ENCODE measurements around the gene AUTS2. TPM values are rescaled to one million over a fixed set of nuclear protein-coding genes. Genes with fewer than 3 reads are reported as not detected.

The AUTS2 gene
- total RNA-seq, 1 experiment from 2014 or later = 7.4 TPM

DNA sequence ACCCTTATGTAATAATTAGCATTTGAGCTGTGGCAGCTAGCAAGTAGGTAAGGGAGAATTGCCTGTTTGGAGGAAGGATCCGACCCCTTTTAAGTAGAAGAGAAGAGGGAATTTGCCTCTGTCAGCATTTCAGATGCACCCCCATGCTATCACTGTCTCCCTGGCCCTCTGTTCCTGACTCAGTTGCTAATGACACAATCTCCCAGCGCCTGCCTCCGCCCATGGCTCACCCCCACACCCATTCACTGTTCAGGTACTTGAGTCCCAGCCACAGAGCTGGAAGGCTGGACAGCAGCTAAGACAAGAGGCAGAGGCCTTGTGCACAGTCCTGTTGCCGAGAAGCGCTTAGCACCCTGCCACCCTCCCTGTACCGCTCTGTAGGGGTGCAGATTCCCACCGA, 1021.4 kb downstream of the AUTS2 start:
- DNase-seq (ENCODE audit: extremely low read depth, low read depth) = no peak

DNA sequence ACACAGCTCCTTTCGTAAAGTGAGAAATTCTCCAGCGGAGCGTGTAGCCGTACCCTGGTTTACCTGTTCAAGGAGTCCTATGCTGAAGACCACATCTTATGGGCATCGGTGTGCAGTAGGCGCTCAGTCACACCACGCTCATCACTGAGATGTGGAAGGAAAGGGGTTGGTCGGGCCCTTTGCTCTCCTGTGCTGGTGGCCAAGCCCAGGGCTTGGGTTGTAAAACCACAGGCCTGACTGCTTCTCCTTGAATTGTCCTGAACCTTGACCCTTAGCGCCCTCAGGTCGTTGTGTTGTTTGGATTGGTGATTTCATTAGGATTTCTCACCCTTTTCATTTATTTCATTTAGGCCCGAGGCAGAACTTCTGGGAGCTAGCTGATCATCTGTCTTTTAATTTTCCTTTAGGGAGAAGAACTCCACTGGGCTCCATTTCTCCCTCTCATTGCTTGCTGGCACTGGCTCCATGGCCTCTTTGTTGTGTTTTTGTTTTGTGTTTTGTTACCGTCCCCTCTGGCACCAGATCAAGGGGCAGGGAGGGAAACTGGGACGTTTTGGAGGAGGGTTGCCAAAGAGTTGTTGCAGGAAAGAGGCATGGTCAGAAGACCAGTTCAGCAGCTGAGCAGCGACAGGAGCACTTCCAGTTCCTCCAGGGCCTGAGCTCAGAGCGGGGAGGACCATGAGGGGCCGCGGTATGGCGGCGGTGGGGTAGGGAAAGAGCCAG, 1022.2 kb downstream of the AUTS2 start:
- DNase-seq (ENCODE audit: extremely low read depth, low read depth) = no peak

- DNase-seq (ENCODE audit: extremely low read depth, low read depth) = no peak
These were observed 1023.8 kb downstream of the AUTS2 start for GRCh38 chr7:70621954-70622600.

- DNase-seq (ENCODE audit: extremely low read depth, low read depth) = no peak
These were observed 1024.7 kb downstream of the AUTS2 start for GRCh38 chr7:70622936-70623335.

DNA sequence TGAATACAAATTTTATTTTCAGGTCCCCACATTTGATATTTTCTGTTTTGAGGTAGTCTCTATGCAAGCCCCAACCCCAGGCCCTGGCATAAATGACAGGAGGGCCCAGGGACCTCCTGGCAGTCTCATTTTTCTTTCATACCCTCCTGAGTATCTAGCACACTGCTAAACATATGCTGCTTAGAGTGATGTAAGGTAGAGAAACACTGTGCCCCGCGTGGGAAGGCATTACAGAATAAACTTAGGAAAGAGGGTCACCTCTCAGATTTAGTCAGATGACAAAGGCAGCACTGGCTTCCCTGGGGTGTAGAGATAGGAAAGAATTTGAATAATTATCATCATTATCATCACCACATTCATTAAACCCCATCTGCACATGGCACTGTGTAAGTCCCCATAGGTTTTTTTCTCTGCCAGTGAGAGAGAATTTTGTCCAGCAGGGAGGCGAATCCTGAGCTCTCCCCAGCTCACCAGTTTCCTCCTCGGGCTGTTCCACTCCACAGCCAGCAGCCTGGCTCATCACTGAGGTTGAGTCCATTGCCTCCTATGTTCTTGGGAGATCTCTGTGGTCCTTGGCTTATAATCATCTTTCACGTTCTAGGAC, 1026.3 kb downstream of the AUTS2 start:
- DNase-seq (ENCODE audit: extremely low read depth, low read depth) = no peak

- DNase-seq (ENCODE audit: extremely low read depth, low read depth) = no peak
These were observed 1029.2 kb downstream of the AUTS2 start for GRCh38 chr7:70627461-70627860.

GRCh38 chr7:70630440-70630817, 1032.2 kb downstream of the AUTS2 start:
- DNase-seq (ENCODE audit: extremely low read depth, low read depth) = no peak

DNA sequence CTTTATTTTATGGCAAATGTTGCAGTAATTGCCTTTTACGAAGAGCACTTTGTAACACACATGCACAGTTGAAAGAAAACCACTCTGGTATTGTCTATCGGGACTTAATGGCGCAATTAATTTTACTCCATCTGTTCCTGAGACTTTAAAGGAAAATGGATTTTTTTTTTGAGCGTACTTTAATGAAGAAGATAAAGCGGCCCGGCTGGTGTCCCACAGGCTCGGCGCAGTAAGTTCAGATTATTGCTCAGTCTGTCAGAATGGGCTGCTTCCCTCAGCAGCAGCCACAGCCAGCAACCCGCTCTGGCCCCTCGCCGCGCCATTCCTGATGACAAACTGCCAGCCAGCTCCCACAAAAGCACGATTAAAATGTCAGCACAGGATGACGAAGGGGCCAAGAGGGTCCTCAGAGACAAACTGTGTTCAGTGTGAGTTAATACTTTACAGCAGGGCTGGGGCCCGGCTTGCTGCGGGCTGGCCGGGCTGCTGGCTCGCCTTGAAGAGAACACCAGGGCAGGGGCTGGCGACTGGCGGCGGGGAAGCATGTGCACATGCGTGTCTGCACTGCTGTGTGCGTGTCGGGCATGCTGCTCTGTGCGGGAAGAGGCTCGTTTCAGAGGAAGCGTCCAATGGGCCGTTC, 1032.7 kb downstream of the AUTS2 start:
- no peak for DNase-seq (ENCODE audit: extremely low read depth, low read depth)

DNA sequence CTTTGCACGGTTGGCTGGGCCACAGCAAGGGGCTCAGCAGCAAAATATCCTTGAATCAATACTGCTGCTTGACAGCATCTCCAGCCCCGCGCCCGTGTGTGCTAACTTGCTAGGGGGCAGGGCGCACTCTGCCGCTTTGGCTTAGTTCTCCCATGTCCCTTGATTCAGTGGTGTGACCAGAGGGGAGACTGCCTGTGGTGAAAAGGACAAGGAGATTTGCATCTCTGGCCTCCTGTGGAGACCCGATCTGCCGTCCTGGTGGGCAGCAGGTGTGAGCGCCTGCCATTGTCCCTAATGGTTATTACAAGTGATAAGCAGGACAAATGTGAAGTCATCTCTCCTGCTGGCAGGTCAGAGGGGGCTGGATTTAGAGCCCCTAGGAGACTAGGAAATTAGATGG, 1033.4 kb downstream of the AUTS2 start:
- no peak for DNase-seq (ENCODE audit: extremely low read depth, low read depth)

GRCh38 chr7:70632400-70632799, 1034.1 kb downstream of the AUTS2 start:
- DNase-seq (ENCODE audit: extremely low read depth, low read depth) = no peak

- no peak for DNase-seq (ENCODE audit: extremely low read depth, low read depth)
These were observed 1035.8 kb downstream of the AUTS2 start for GRCh38 chr7:70634071-70634470.

DNA sequence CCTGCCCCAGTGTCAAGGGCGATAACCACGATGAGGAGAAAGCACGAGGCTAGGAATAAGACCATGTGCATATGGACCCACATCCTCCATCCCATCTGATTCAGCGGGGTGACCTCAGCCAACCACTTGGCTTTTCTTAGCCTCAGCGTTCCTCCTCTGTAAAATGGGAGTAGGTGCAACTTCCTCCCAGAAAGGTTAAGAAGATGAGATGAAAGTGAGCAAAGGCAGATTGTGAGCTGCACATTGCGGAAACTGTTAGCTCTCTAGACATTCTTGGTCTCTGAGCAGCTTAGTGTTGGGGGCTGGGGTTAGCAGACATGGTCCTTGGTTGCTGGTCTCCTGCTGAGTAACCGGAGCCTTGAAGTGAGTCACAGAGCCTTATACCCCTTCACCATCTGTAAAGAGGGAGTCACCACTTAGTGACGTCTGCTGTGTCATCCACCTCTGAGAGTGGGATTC, 1036.4 kb downstream of the AUTS2 start:
- no peak for DNase-seq (ENCODE audit: extremely low read depth, low read depth)

DNA sequence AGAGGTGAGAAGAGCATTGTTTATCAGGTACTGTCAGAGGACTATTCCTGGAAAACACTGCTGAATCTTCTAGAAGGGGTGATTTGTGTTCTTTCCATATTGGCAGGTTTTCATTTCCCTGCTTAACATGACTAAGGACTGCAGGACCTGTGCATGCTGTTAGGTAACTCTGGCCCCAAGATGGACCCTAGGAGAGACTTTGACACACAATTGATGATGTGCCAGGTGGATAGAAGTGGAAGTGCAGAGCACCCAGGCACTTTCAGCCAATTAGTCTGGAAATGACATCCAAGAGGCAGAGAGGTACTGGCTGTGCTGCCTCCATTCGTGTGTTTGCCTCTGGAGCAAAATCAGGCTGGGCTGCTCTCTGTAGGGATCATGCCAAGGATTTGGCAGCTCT, 1037.4 kb downstream of the AUTS2 start:
- no peak for DNase-seq (ENCODE audit: extremely low read depth, low read depth)

GRCh38 chr7:70636169-70636568, 1037.9 kb downstream of the AUTS2 start:
- no peak for DNase-seq (ENCODE audit: extremely low read depth, low read depth)

DNA sequence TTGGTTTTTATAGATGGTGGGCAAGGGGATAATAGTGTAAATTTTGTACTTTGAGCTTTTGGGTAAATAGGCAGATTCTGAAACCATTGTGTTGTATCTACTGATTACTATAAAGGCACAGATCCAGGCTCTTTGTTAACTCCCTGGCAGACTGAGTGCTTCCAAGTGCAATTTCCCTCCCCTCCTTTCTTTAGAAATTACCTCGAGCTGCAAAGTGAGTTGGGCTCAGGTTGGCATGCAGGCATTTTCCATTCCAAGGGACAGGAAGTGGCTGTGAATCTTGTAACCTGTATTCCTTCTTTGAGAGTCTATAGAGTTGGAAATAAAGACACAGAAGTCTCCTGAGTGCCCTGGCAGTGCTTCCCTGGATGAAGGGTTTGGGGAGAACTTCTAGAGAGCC, 1039.5 kb downstream of the AUTS2 start:
- no peak for DNase-seq (ENCODE audit: extremely low read depth, low read depth)

DNA sequence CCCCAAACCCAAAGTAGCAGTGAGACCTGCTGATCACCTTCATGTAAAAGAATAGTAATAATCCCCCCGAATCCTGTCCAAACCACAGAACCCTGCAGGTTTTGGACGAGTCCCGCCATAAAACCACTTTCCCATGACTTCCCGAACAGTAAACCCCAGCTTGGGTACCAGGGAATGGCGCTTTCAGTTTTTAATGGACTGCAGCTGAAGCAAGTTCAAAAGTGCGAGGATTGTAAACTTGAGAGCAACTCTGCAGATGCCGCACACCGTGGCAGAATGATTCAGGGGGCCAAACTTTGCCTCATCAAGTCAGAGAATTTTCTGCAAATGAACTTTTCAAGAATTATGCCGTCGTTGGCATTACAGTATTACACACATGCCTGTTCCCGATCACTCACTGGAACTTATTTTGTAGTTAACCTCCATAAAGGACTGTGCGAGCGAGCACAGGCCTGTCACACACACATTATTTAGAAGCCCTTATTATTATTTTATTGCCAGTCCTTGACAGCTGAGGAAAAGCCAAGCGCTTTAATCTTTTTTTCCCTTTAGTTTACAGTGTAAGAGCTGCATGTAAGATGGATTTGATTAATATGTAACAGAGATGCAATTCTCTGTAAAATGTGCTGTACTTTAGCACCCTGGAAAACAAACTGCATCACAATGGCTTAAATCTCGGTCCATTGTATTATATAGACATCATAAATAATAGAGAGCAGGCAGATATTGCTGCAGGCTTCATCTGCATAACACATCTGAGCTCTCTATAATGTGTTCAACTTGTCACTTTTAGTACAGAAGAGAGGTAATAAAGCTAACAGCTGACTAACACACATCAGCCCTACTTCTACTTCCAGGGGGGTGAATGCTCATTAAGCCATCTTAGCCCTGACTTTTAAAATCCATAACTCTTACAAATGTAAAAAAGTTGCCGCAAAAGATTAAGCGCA, 1040.2 kb downstream of the AUTS2 start:
- no peak for DNase-seq (ENCODE audit: extremely low read depth, low read depth)

DNA sequence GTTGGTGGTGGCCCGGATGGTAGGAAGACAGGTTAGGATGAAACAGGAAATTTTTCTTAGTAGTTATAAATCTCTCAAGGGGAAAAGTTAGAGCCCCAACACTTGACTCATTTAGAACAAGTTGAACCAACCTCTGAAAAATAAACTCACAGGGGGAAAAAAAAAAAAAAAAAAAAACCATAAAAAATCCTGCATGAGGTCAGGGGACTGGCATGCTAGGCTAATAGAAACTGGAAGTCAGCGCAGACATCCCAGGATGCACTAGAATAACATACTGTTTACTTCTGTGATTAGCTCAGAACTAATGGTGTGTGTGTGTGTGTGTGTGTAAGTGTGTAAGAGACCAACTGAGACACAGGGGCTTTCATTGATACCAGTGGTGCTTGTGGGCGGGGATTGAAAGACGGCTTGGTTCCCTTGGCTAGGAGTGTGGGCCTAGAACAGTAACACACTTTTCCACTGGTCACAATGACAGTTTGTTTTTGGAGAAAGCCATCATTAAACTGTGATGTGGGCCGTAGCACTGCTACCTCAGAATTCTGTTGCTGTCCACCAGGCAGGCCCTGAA, 1042.1 kb downstream of the AUTS2 start:
- DNase-seq (ENCODE audit: extremely low read depth, low read depth) = no peak

DNA sequence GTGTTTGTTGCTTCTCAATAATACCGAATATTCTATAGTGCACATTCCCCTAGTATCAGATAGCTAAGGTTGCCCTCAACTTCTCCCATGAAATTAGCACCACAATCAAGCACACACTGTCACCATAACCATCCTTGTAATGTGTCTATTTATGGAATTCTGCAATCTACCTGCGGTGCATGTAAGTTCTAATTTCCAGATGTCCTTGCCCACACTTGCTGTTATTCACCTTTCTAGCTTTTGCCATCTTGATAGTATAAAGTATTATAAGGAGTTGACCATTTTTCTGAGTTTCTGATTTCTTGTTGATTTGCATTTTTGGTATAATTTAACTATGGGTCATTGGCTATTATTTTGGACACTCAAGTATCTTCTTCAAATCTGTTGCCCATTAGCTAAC, 1043.6 kb downstream of the AUTS2 start:
- DNase-seq (ENCODE audit: extremely low read depth, low read depth) = no peak

DNA sequence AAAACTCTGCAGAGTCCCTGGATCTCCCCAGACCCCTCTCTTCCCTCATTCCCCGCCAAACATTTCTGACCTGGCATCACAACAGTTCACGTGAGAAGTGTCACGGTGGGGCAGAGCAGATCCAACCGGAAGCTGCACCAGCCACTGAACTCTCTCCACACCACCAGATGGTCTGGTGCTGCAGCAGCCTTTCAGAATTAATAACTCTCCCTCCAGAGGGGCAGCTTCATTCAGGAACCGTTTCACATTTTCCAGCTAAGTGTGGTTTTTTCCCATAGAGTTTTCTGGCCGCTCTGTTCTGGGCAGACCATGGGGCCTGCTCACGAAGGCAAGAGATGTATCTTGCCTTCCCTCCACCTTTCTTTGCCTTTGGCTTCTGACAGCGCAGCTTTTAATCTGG, 1047.0 kb downstream of the AUTS2 start:
- no peak for DNase-seq (ENCODE audit: extremely low read depth, low read depth)

- no peak for DNase-seq (ENCODE audit: extremely low read depth, low read depth)
These were observed 1047.6 kb downstream of the AUTS2 start for GRCh38 chr7:70645876-70646351.

Measured in NCI-H460 (cell line).